ENCODE data around the gene PDZD4. TPM values are rescaled to one million over a fixed set of nuclear protein-coding genes. Genes with fewer than 3 reads are reported as not detected.

PDZD4 gene
- total RNA-seq, 1 donor from 2014 or later: 9.9 TPM

DNA sequence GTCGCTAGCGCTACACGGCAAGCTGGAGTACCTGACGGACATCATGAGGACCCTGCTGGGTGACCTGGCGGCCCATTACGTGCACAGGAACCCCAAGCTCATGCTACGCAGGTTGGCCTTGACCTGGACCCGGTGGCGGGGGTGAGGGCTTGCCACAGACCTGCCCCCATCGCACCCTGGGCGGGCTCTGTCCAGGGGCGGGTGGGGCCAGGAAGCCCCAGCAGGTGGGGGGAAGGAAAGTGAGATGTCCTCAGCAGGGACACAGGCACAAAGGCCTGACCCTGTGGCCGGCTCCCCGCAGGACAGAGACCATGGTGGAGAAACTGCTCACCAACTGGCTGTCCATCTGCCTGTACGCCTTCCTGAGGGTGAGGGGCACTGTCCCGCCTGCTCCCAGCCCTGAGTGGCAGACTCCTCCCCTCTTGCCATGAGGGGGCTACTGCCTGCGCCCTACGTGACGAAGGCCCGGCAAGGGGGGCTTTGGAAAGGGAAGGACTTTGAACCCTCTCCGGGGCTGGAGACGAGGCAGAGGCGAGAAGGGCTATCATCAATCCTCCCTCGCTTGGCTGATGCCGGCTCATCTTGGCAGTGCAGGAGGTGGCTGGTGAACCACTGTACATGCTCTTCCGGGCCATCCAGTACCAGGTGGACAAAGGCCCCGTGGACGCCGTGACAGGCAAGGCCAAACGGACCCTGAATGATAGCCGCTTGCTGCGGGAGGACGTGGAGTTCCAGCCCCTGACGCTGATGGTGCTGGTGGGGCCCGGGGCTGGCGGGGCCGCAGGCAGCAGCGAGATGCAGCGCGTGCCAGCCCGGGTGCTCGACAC lies 54.8 kb downstream of the PDZD4 start:
- no peak for DNase-seq (ENCODE audit: low read depth)
- H3K27me3 ChIP-seq (ENCODE audit: insufficient read depth, low read length): no peaks in the 10 kb centered on the region

DNA sequence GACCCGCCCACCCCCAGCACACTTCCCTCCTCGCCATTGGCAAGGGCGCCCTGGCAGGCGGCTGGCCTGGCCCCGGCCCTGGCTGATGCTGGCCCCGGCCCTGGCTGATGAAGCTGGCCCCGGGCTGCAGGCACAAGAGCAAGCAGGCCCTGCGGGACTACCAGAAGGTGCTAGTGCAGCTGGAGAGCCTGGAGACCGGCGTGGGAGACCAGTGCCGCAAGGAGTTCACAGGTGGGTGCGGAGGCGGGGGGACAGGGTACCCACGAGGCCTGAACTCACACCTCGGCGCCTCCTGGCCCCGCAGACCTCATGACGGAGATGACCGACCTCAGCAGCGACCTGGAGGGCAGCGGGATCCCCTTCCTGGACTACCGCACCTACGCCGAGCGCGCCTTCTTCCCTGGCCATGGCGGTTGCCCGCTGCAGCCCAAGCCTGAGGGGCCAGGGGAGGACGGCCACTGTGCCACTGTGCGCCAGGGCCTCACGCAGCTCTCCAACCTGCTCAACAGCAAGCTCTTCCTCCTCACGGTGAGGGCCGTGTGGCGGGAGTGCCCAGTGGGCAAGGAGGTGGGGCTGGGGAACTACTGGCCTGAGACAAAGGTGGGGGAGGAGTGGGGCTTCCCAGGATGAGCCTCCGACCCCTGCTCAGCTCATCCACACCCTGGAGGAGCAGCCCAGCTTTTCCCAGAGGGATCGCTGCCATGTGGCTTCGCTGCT lies 55.6 kb downstream of the PDZD4 start:
- DNase-seq (ENCODE audit: low read depth): no peak
- Mint-ChIP-seq H3K4me3 (ENCODE audit: unreplicated experiment) (no peak overlapping the region), H3K27me3 (ENCODE audit: low read depth, unreplicated experiment) (no peaks in the 10 kb centered on the region), H3K27ac (ENCODE audit: unreplicated experiment) (no peak overlapping the region), H3K4me1 (ENCODE audit: low read depth, unreplicated experiment) (no peaks in the 10 kb centered on the region), H3K9me3 (ENCODE audit: unreplicated experiment) (no peaks in the 10 kb centered on the region), H3K36me3 (ENCODE audit: low read depth, unreplicated experiment) (no peaks in the 10 kb centered on the region)
- H3K4me3 ChIP-seq (ENCODE audit: insufficient read depth, low read depth, low read length): no peak overlapping the region
- H3K9me3 ChIP-seq (ENCODE audit: insufficient read depth, low read depth, low read length): no peaks in the 10 kb centered on the region
- H3K36me3 ChIP-seq (ENCODE audit: insufficient read depth, low read length): no peaks in the 10 kb centered on the region
- H3K4me1 ChIP-seq (ENCODE audit: insufficient read depth, low read length): no peaks in the 10 kb centered on the region
- FAIRE-seq: no peak
- no peaks in the 10 kb centered on the region for H4K20me1 ChIP-seq (ENCODE audit: insufficient read depth, low read length)
- H3K79me2 ChIP-seq (ENCODE audit: insufficient read depth, low read length): no peaks in the 10 kb centered on the region
- no peak overlapping the region for H3K4me2 ChIP-seq (ENCODE audit: low read length)
- TF ChIP-seq, protein P1, sequence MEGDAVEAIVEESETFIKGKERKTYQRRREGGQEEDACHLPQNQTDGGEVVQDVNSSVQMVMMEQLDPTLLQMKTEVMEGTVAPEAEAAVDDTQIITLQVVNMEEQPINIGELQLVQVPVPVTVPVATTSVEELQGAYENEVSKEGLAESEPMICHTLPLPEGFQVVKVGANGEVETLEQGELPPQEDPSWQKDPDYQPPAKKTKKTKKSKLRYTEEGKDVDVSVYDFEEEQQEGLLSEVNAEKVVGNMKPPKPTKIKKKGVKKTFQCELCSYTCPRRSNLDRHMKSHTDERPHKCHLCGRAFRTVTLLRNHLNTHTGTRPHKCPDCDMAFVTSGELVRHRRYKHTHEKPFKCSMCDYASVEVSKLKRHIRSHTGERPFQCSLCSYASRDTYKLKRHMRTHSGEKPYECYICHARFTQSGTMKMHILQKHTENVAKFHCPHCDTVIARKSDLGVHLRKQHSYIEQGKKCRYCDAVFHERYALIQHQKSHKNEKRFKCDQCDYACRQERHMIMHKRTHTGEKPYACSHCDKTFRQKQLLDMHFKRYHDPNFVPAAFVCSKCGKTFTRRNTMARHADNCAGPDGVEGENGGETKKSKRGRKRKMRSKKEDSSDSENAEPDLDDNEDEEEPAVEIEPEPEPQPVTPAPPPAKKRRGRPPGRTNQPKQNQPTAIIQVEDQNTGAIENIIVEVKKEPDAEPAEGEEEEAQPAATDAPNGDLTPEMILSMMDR (IDR thresholded peaks at IDR 0.05; ENCODE audit: insufficient read depth, low read depth, low read length): no peak
- no peak for TF ChIP-seq EZH2 (IDR thresholded peaks at IDR 0.05; ENCODE audit: insufficient read depth, low read length)
- no peaks in the 10 kb centered on the region for H3K27me3 ChIP-seq (ENCODE audit: insufficient read depth, low read length)
- H2AFZ ChIP-seq (ENCODE audit: low read depth, low read length): no peak overlapping the region
- H3K9ac ChIP-seq (ENCODE audit: low read length): no peak overlapping the region
- H3K27ac ChIP-seq (ENCODE audit: low read depth, low read length): no peak overlapping the region

More for the DNA sequence above, 54.8 kb downstream of the PDZD4 start:
- H3K9me3 Mint-ChIP-seq (ENCODE audit: unreplicated experiment): no peaks in the 10 kb centered on the region
- H2AFZ ChIP-seq (ENCODE audit: low read depth, low read length): no peak overlapping the region
- H3K27ac Mint-ChIP-seq (ENCODE audit: unreplicated experiment): no peak overlapping the region
- no peak overlapping the region for H3K4me3 Mint-ChIP-seq (ENCODE audit: unreplicated experiment)
- H3K9ac ChIP-seq (ENCODE audit: low read length): no peak overlapping the region
- H3K36me3 ChIP-seq (ENCODE audit: insufficient read depth, low read length): no peaks in the 10 kb centered on the region
- no peak overlapping the region for H3K4me2 ChIP-seq (ENCODE audit: low read length)
- H3K4me3 ChIP-seq (ENCODE audit: insufficient read depth, low read depth, low read length): no peak overlapping the region
- no peaks in the 10 kb centered on the region for H3K4me1 ChIP-seq (ENCODE audit: insufficient read depth, low read length)
- FAIRE-seq: no peak
- no peak for TF ChIP-seq EZH2 (IDR thresholded peaks at IDR 0.05; ENCODE audit: insufficient read depth, low read length)
- TF ChIP-seq, protein P1 (IDR thresholded peaks at IDR 0.05; ENCODE audit: insufficient read depth, low read depth, low read length): no peak
- H3K79me2 ChIP-seq (ENCODE audit: insufficient read depth, low read length): no peaks in the 10 kb centered on the region
- no peaks in the 10 kb centered on the region for H3K9me3 ChIP-seq (ENCODE audit: insufficient read depth, low read depth, low read length)
- no peak overlapping the region for H3K27ac ChIP-seq (ENCODE audit: low read depth, low read length)
- no peaks in the 10 kb centered on the region for H4K20me1 ChIP-seq (ENCODE audit: insufficient read depth, low read length)
- H3K36me3 Mint-ChIP-seq (ENCODE audit: low read depth, unreplicated experiment): no peaks in the 10 kb centered on the region
- no peaks in the 10 kb centered on the region for H3K27me3 Mint-ChIP-seq (ENCODE audit: low read depth, unreplicated experiment)
- H3K4me1 Mint-ChIP-seq (ENCODE audit: low read depth, unreplicated experiment): no peaks in the 10 kb centered on the region
